BJ (cell line): ENCODE measurements around the gene GHRHR. TPM values are rescaled to one million over a fixed set of nuclear protein-coding genes. Genes with fewer than 3 reads are reported as not detected.

Source experiments
- CTCF ChIA-PET: fragments of 350-600 bp; formaldehyde crosslinking; extraction: SDS; loops from one replicate; lab custom pipeline; 2021; ENCODE audit warnings: antibody characterized with exemption, inconsistent platforms; lab: Yijun Ruan, JAX
- POLR2A ChIA-PET: fragments of 300-600 bp; sonication (Branson Sonifier 250); formaldehyde crosslinking; extraction: SDS; loops from one replicate; lab custom pipeline; 2021; ENCODE audit warnings: antibody characterized with exemption; lab: Charles Lee
- DNase-seq: peaks from one replicate; pipeline ENCODE4 v3.0.0-alpha.2; 2011; ENCODE audit warnings: low read depth
- H3K27me3 ChIP-seq: 2 replicates; pipeline ENCODE4 v1.6.0; 2011; ENCODE audit warnings: low read length; ENCODE audit not compliant: control insufficient read depth, insufficient read depth
- H3K36me3 ChIP-seq: 2 replicates; pipeline ENCODE4 v1.5.1; 2011; ENCODE audit warnings: low read length; ENCODE audit not compliant: control insufficient read depth, insufficient read depth
- H3K4me3 ChIP-seq: 2 replicates; pipeline ENCODE4 v1.5.1; 2011; ENCODE audit warnings: low read depth, mild to moderate bottlenecking, control low read depth, low read length
- polyA plus RNA-seq: library from polyadenylated mRNA; depleted of rRNA; stranded (reverse); fragments of >200 nt; gene quantifications from 2 replicates; pipeline ENCODE4 v1.2.3, GENCODE V29; 2011
- TF ChIP-seq, protein P1 (sequence below): IDR thresholded peaks from 2 replicates; pipeline ENCODE4 v1.5.1; 2011; ENCODE audit warnings: low read depth, mild to moderate bottlenecking, control low read depth, inconsistent platforms, low read length, moderate library complexity; ENCODE audit not compliant: insufficient read depth

GHRHR gene
- polyA plus RNA-seq, 1 experiment, result not detected

DNA sequence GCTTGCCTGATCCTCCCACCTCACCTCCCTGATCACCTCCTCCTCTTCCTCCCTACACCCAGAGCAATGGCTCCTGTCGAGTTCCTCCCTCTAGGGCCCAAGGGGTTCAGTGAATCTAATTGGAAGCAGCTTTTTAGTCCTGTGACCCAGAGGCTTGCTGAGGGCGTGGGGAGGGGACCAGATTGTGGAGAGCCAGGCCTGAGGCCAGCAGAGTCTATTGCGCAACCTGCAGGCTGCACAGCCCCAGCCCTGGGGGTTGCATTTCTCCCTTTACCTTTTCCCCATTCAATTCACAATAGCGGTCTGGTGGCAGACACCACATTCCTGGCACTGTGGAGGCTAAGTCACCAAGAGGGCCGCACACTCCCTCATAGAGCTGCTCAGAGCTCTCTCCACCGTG lies 32.5 kb downstream of the GHRHR start:
- H3K27me3 ChIP-seq, result no peaks in the 10 kb centered on the region
- POLR2A ChIA-PET, result no interaction called here
- DNase-seq, result no peak
- H3K4me3 ChIP-seq, result no peak overlapping the region
- CTCF ChIA-PET, result interaction anchor here (0.6 to 3.4 kb wide), 3 partner anchors 13 to 138 kb away, joined by 5 to 15 read pairs (median 6); no protein-coding TSS in a partner anchor
- TF ChIP-seq, protein P1, sequence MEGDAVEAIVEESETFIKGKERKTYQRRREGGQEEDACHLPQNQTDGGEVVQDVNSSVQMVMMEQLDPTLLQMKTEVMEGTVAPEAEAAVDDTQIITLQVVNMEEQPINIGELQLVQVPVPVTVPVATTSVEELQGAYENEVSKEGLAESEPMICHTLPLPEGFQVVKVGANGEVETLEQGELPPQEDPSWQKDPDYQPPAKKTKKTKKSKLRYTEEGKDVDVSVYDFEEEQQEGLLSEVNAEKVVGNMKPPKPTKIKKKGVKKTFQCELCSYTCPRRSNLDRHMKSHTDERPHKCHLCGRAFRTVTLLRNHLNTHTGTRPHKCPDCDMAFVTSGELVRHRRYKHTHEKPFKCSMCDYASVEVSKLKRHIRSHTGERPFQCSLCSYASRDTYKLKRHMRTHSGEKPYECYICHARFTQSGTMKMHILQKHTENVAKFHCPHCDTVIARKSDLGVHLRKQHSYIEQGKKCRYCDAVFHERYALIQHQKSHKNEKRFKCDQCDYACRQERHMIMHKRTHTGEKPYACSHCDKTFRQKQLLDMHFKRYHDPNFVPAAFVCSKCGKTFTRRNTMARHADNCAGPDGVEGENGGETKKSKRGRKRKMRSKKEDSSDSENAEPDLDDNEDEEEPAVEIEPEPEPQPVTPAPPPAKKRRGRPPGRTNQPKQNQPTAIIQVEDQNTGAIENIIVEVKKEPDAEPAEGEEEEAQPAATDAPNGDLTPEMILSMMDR, result no peak
- no peaks in the 10 kb centered on the region for H3K36me3 ChIP-seq

DNA sequence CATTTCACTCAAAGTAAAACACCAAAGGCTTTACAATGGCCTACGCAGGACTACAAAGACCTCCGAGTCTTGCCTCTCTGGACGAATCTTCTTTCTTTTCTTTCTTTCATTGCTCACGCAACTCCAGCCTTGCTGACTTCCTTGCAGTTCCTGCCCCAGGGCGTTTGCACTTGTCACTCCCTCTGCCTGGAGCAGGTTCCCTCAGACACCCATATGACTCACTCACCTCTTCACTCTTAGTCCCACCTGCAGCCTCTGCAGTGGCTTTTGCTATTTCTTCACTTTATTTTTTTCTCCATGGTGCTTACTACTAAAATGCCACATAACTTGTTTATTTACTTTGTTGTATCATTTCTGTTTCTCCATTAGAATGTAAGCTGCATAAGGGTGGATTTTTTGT lies 33.1 kb downstream of the GHRHR start:
- no peak for DNase-seq
- TF ChIP-seq, protein P1, result no peak
- CTCF ChIA-PET, result no interaction called here
- no peaks in the 10 kb centered on the region for H3K27me3 ChIP-seq
- no peak overlapping the region for H3K4me3 ChIP-seq
- POLR2A ChIA-PET, result no interaction called here
- H3K36me3 ChIP-seq, result no peaks in the 10 kb centered on the region

DNA sequence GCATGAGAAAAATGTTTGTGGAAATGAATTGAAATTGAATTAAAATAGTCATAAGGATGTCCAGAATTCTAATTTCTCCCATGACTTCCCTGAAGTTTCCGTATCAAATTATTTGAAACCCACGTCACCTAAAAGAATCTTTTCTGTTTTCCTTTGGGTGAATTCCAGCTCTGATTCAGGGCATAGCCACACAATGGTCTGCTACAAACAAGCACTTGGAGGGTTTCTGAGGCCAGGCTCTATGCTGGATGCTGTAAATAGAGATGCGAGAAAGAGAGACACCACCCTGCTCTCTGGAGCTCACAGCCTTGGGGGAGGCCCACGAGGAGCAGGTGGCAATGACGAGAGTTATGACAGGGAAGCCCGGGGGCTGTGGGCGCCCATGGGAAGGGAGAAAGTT lies 33.6 kb downstream of the GHRHR start:
- CTCF ChIA-PET, result interaction anchor here (0.8 kb wide), 1 partner anchor 123 kb away, joined by 3 read pairs; no protein-coding TSS in a partner anchor
- POLR2A ChIA-PET, result no interaction called here

DNA sequence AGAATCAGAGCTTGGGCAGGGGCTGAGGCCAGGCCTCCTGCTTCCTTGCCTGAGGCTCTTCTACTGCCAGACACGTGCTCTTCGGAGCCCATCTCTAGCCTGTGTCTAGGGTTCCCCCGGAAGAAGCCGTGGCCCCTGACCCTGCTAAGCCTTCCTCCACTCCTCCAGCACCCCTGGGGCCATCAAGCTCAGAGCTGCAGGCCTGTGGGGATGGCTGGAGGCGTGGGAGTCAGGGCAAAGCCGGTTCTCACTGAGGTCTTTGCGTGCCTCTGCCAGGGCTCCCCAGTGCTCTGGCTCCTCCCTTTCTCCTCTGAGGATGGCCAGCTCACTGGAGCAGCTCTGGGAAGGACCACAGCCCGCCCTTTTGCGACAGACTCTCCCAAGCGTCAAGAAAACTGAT lies 34.4 kb downstream of the GHRHR start:
- DNase-seq, result no peak
- Histone ChIP-seq H3K27me3 (no peaks in the 10 kb centered on the region), H3K4me3 (no peak overlapping the region), H3K36me3 (no peaks in the 10 kb centered on the region)
- CTCF ChIA-PET, result interaction anchor here (0.8 kb wide), 1 partner anchor 136 kb away, joined by 3 read pairs; no protein-coding TSS in a partner anchor
- POLR2A ChIA-PET, result no interaction called here
- TF ChIP-seq, protein P1, result no peak

More for the DNA sequence above, 33.6 kb downstream of the GHRHR start:
- DNase-seq, result no peak
- H3K27me3 ChIP-seq, result no peaks in the 10 kb centered on the region
- TF ChIP-seq, protein P1, result no peak
- no peak overlapping the region for H3K4me3 ChIP-seq
- no peaks in the 10 kb centered on the region for H3K36me3 ChIP-seq

DNA sequence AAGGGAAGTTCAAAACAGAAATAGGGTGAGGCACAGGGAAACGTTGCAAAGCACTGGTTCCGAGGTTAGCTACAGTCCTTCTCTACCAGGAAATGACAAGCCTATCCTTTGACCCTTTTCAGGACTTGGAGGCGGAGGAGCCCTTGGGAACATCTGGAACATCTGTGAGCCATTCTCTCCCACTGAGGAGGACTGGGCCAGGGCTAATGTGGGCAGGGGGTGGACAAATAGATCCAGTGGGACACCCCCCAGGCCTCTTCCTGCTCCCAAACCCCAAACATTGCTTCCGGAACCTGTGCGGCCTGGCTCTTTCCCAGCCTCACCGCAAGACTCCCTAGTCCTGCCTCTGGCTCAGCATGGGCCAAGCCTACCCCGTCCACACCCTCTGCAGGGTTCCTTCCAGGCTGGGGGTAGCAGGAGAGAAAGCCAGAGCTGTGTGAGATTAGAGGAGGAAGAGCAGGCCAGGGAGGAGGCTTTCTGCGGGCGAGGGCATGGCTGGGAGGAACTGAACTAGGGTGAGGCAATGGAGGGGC lies 36.5 kb downstream of the GHRHR start:
- no peak for DNase-seq
- Histone ChIP-seq H3K36me3 (no peaks in the 10 kb centered on the region), H3K27me3 (no peaks in the 10 kb centered on the region), H3K4me3 (no peak overlapping the region)
- CTCF ChIA-PET, result no interaction called here
- POLR2A ChIA-PET, result no interaction called here
- TF ChIP-seq, protein P1, result no peak
